ENCODE measurements around the gene COL17A1. TPM values are rescaled to one million over a fixed set of nuclear protein-coding genes. Genes with fewer than 3 reads are reported as not detected.

Gene COL17A1
- total RNA-seq, 2 experiments from 2014 or later: not detected

DNA sequence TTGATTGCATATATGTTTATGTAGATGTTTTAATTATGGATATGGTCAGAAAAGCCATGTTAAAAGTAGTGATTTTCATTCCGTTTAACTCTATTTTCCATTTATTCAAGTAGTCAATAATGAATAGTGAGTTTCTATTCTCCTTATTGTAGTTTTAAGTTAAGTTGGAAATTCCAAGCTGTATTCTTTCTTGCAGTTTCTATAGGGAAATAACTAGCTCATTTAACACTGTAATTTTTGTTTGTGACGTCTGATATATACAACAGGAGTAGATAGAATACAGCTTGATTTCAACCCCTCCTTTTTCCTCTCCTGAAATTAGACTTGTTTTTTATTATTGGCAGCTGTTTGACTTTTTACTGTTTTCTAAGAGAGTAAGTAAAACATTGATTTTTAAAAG is 71.5 kb downstream of the COL17A1 start:
- POLR2A ChIA-PET: no interaction called here
- CTCF ChIA-PET: no interaction called here

DNA sequence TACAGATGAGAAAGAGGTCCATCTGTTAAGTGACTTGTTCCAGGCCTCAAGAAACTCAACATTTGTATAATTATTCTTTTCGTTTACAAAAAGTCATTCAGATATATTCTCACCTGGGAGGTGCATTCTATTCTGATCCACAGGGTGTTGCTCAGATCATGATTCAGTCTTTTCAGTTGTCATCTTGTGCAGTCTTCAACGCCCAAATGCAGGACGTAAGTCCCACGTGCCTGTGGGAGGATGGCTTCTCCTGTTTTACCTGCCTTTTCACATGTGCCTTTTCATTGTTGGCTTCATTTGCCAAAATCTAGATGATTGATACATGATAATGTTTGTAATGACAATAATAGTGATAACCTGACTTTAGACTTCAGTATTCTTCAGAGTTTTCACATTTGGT is 72.2 kb downstream of the COL17A1 start:
- ChIA-PET POLR2A (no interaction called here), CTCF (no interaction called here)

DNA sequence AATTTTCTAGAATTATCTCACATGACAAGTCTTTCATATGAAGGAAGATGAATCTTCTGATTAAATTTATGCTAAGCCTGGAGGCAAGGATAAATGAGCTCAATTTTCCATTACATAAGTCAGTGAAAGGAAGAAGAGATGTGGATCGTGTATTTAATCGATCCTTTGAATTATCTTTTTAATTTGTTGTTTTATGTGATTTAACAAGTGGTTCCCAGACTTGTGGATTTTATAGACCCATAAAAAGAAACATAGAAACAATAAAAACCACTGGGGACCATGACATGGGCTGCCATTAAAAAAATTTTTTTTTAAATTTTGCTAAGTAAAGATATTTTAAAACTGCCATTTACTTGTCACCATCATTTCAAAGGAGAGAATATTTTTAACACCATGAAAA is 73.8 kb downstream of the COL17A1 start:
- ChIA-PET CTCF (interaction anchor here (1.2 kb wide), 1 partner anchor 10 kb away, joined by 4 read pairs; no protein-coding TSS in a partner anchor), POLR2A (interaction anchor here (0.7 kb wide), 2 partner anchors 110 to 122 kb away, joined by 3 read pairs; no protein-coding TSS in a partner anchor)

DNA sequence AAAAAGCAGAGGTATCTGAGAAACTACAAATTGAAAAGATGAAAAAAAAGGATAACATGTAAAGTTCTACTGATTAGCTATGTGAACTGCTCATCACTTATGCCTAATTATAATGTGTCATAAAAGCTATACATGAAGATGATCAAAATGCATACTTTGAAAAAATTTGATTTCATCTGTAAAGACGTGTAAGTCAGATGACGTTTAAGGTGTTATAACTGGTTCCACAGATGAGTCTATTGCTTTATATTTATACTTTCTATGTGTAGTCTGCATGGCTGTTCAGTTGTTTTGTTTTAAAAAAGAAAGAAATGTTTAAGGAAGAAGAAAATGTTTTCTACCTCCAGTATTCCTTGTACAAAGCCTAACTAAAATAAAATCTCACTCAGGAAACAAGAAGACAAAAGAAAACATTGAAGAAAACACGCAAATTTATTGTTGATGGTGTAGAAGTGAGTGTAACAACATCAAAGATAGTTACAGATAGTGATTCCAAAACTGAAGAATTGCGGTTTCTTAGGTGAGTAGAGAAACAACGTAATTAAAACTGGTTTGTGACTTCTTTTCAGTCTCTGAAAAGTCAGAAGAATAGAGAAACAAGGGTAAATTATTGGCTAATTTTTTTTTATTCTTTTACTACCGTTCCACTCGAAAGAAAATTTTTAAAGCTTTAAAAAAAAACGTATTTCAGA is 80.4 kb downstream of the COL17A1 start:
- CTCF ChIA-PET: interaction anchor here (1.7 kb wide), 1 partner anchor 22 kb away, joined by 4 read pairs; no protein-coding TSS in a partner anchor
- POLR2A ChIA-PET: interaction anchor here (0.8 kb wide), 1 partner anchor 22 kb away, joined by 4 read pairs; no protein-coding TSS in a partner anchor

GRCh38 chr10:104002911-104003310 is 82.8 kb downstream of the COL17A1 start:
- ChIA-PET POLR2A (no interaction called here), CTCF (no interaction called here)

DNA sequence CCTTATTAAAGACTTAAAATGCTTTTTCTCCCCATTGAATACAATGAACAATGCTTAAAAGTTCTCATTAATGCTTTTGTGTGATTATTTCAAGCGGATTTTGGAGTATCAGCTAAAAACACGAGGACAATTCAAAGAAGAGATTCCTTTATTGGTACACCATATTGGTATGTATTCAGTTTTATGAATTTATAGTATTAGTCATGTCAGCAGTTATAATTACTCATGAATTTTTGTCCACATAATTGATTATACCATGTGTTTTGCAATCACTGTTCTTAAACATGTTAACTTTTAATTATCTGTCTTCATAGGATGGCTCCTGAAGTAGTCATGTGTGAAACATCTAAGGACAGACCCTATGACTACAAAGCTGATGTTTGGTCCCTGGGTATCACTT is 86.9 kb downstream of the COL17A1 start:
- ChIA-PET POLR2A (no interaction called here), CTCF (no interaction called here)

- ChIA-PET POLR2A (interaction anchor here (0.7 kb wide), 3 partner anchors 25 to 259 kb away, joined by 5 to 12 read pairs (median 6); partner anchors contain the start of gene GSTO1), CTCF (interaction anchor here (0.7 kb wide), 1 partner anchor 66 kb away, joined by 3 read pairs; no protein-coding TSS in a partner anchor)
Measured at GRCh38 chr10:103995134-103995533, 90.5 kb downstream of the COL17A1 start.

- ChIA-PET CTCF (no interaction called here), POLR2A (interaction anchor here (0.7 kb wide), 1 partner anchor 131 kb away, joined by 3 read pairs; no protein-coding TSS in a partner anchor)
Measured at GRCh38 chr10:103991393-103992128, 94.1 kb downstream of the COL17A1 start.

DNA sequence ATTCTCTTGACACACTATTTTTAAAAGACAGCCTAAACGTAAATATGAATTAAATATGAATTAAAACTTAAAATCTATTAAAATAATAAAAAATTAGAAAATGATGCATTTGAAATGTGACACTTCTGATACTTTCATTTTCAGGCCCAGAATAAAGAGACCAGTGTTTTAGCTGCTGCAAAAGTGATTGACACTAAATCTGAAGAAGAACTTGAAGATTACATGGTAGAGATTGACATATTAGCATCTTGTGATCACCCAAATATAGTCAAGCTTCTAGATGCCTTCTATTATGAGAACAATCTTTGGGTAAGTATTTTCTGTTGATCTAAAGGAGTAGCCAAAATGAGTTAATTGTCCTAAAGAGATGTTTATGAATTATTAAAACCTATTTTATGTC is 95.1 kb downstream of the COL17A1 start:
- ChIA-PET CTCF (no interaction called here), POLR2A (no interaction called here)

DNA sequence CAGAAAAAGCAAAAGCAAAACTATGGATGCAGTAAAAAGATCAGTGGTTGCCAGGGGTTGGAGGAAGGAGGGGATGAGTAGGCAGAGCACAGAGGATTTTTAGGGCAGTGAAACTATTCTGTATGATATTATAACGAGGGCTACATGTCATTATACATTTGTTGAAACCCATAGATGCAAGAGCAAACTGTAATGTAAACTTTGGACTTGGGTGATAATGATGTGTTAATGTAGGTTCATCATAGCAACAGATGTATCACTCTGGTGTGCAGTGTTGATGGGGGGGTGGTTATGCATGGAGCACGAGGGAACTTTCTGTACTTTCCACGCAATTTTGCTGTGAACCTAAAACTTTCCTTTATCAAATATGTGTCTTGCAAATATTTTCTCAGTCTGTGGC is 95.6 kb downstream of the COL17A1 start:
- ChIA-PET POLR2A (no interaction called here), CTCF (no interaction called here)

DNA sequence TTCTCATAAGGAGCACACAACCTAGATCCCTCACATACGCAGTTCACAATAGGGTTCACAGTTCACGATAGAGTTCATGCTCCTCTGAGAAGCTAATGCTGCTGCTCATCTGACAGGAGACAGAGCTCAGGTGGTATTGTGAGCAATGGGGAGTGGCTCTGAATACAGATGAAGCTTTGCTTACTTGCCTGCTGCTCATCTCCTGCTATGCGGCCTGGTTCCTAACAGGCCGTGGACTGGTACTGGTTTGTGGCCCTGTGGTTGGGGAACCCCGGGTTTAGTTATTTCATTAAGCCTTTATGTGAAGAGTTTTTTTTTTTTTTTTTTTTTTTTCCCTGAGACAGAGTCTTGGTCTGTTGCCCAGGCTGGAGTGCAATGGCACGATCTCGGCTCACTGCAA is 99.3 kb downstream of the COL17A1 start:
- POLR2A ChIA-PET: interaction anchor here (0.8 kb wide), 1 partner anchor 136 kb away, joined by 3 read pairs; the partner anchor contains the start of gene SFR1
- CTCF ChIA-PET: interaction anchor here (0.7 to 0.9 kb wide), 2 partner anchors 81 to 273 kb away, joined by 3 to 4 read pairs; no protein-coding TSS in a partner anchor

GRCh38 chr10:103985726-103986125 is 100.0 kb downstream of the COL17A1 start:
- ChIA-PET POLR2A (interaction anchor here (0.8 kb wide), 1 partner anchor 136 kb away, joined by 3 read pairs; the partner anchor contains the start of gene SFR1), CTCF (interaction anchor here (0.7 to 0.9 kb wide), 2 partner anchors 81 to 273 kb away, joined by 3 to 4 read pairs; no protein-coding TSS in a partner anchor)

DNA sequence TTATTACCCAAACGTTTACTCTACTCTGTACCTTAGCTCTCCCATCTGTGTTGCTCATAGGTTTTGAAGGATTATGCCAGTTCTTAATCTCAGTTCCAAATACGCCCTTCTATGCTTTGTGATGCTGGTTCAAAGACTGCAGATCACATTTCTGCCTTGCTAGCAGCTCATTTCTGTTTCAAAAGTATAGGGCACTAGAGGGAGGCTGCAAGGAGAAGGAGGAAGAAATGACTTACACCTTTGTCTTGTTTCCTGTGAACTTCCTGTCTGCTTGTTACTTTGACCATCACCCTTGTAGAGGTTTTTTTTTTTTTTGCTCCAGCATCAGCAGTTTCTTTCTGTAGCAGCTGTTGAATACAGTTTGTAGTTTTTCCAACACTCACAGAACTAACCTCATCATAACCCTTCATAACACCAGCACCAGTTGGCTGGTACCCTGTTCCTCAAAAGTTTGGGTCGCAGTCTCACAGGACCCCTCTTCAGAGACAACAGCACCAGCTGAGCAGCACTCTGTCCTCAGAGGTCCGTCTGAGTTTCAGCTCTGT is 102.2 kb downstream of the COL17A1 start:
- POLR2A ChIA-PET: interaction anchor here (0.5 to 0.9 kb wide), 4 partner anchors 16 to 138 kb away, joined by 3 to 4 read pairs (median 4); no protein-coding TSS in a partner anchor
- CTCF ChIA-PET: interaction anchor here (0.7 to 1.1 kb wide), 5 partner anchors 14 to 120 kb away, joined by 3 to 5 read pairs (median 4); no protein-coding TSS in a partner anchor

GRCh38 chr10:103982639-103983038 is 103.0 kb downstream of the COL17A1 start:
- POLR2A ChIA-PET: interaction anchor here (0.5 to 0.9 kb wide), 2 partner anchors 15 to 139 kb away, joined by 3 read pairs; no protein-coding TSS in a partner anchor
- CTCF ChIA-PET: interaction anchor here (0.9 to 1.1 kb wide), 4 partner anchors 13 to 121 kb away, joined by 3 to 5 read pairs (median 4); no protein-coding TSS in a partner anchor

Other genes with a start within 250 kb of the COL17A1 start
- gene SH3PXD2A, start 230.3 kb downstream of the COL17A1 start, total RNA-seq: 1 to 10 TPM; 8.6 TPM
- gene STN1, start 167.7 kb downstream of the COL17A1 start, total RNA-seq: 10 to 100 TPM; 21.1 to 22.5 TPM
- 10 to 100 TPM; 21.8 to 22.8 TPM for gene SLK, start 118.7 kb downstream of the COL17A1 start, total RNA-seq
- gene SFR1, start 36.3 kb upstream of the COL17A1 start, total RNA-seq: 10 to 100 TPM; 13.5 to 15.2 TPM
- gene CFAP43, start 146.5 kb upstream of the COL17A1 start, total RNA-seq: not detected
- gene GSTO1, start 169.0 kb upstream of the COL17A1 start, total RNA-seq: 100 to 1,000 TPM; 133 to 138 TPM
- 1 to 10 TPM; 1.3 to 1.6 TPM for gene GSTO2, start 183.3 kb upstream of the COL17A1 start, total RNA-seq